K562 (cell line): ENCODE data around the gene SH2D3A. TPM values are rescaled to one million over a fixed set of nuclear protein-coding genes. Genes with fewer than 3 reads are reported as not detected.

Experiments used
- KDM5B ChIP-seq: fragments of 200-600 bp; sonication (generic); IDR thresholded peaks from 2 replicates; pipeline ENCODE4 v1.6.1; 2012; ENCODE audit warnings: low read depth, mild to moderate bottlenecking, moderate library complexity, low read length, control low read depth, inconsistent platforms; ENCODE audit not compliant: insufficient replicate concordance
- ZBTB26 ChIP-seq: fragments of 450-650 bp; formaldehyde crosslinking; IDR thresholded peaks from 2 replicates; pipeline ENCODE4 v1.4.0; 2022; ENCODE audit warnings: missing genetic modification characterization
- ZFX ChIP-seq: sonication (generic); formaldehyde crosslinking; IDR thresholded peaks from 2 replicates; pipeline ENCODE4 v1.8.0; 2022; ENCODE audit warnings: mild to moderate bottlenecking, missing genetic modification reagents, moderate library complexity
- polyA plus RNA-seq, 8 experiments: library from polyadenylated mRNA; depleted of rRNA in 4 of 8; stranded (reverse) in 5 of 8; unstranded in 3 of 8; fragments of >200 nt; fragmentation: Nextera tagmentation in 2 of 8; fragmentation: Illumina TruSeq in 1 of 8; extraction: Ambion mirVana in 2 of 8; extraction: Trizol in 1 of 8; gene quantifications; 2 replicates each; pipeline versions ENCODE4 v1.2.1 to v1.2.3, GENCODE V29; 2011 to 2014; ENCODE audit warnings: inconsistent platforms in 1 of 8, missing spikeins in 1 of 8
- total RNA-seq, 7 experiments: library from RNA; depleted of rRNA in 6 of 7; stranded (reverse); fragments of >200 nt in 6 of 7; fragmentation: Illumina TruSeq in 2 of 7; extraction: Trizol in 2 of 7; gene quantifications; 2 replicates each; pipeline versions ENCODE4 v1.2.1 to v1.2.3, GENCODE V29; 2011 to 2021; ENCODE audit warnings: low replicate concordance in 1 of 7
- TF ChIP-seq, protein P1 (sequence below): fragments of 250-450 bp; sonication (Bioruptor Pico); IDR thresholded peaks from 2 replicates; pipeline ENCODE4 v1.9.0; 2021; ENCODE audit warnings: mild to moderate bottlenecking, inconsistent platforms
- TF ChIP-seq, protein P2 (sequence below): fragments of 150-350 bp; IDR thresholded peaks from 2 replicates; pipeline ENCODE4 v1.6.1; 2014; ENCODE audit warnings: low read depth, mild to moderate bottlenecking, low read length, borderline replicate concordance

The SH2D3A gene
- total and polyA plus RNA-seq, 9 of the 15 experiments (the other 6 are each of a cell fraction or from before 2014, with no cell fraction given) = 0.75 to 26.3 (median 8.9) TPM

DNA sequence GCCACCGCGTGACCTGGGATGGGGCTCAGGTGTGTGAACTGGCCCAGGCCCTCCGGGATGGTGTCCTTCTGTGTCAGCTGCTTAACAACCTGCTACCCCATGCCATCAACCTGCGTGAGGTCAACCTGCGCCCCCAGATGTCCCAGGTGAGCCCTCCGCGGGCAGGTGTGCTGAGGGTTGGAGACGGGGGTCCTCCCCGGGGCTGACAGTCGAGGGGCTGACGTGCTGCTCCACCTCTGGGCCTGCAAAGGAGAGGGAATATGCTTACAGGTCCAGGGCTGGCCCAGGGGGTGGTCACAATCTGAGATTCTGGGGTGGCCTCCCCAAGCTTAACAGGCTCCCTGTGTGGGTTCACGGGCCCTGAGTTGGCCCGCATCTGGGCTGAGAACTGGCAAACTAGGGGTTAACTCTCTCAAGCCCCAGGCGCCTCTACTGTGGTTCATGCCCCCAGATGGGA is 5.7 kb upstream of the SH2D3A start (continued):
- TF ChIP-seq, protein P1, sequence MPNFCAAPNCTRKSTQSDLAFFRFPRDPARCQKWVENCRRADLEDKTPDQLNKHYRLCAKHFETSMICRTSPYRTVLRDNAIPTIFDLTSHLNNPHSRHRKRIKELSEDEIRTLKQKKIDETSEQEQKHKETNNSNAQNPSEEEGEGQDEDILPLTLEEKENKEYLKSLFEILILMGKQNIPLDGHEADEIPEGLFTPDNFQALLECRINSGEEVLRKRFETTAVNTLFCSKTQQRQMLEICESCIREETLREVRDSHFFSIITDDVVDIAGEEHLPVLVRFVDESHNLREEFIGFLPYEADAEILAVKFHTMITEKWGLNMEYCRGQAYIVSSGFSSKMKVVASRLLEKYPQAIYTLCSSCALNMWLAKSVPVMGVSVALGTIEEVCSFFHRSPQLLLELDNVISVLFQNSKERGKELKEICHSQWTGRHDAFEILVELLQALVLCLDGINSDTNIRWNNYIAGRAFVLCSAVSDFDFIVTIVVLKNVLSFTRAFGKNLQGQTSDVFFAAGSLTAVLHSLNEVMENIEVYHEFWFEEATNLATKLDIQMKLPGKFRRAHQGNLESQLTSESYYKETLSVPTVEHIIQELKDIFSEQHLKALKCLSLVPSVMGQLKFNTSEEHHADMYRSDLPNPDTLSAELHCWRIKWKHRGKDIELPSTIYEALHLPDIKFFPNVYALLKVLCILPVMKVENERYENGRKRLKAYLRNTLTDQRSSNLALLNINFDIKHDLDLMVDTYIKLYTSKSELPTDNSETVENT (CRISPR knock-in tag) = 0 out of 2 replicates have a peak, but pooled peaks have one; percentile 51
- TF ChIP-seq, protein P2, sequence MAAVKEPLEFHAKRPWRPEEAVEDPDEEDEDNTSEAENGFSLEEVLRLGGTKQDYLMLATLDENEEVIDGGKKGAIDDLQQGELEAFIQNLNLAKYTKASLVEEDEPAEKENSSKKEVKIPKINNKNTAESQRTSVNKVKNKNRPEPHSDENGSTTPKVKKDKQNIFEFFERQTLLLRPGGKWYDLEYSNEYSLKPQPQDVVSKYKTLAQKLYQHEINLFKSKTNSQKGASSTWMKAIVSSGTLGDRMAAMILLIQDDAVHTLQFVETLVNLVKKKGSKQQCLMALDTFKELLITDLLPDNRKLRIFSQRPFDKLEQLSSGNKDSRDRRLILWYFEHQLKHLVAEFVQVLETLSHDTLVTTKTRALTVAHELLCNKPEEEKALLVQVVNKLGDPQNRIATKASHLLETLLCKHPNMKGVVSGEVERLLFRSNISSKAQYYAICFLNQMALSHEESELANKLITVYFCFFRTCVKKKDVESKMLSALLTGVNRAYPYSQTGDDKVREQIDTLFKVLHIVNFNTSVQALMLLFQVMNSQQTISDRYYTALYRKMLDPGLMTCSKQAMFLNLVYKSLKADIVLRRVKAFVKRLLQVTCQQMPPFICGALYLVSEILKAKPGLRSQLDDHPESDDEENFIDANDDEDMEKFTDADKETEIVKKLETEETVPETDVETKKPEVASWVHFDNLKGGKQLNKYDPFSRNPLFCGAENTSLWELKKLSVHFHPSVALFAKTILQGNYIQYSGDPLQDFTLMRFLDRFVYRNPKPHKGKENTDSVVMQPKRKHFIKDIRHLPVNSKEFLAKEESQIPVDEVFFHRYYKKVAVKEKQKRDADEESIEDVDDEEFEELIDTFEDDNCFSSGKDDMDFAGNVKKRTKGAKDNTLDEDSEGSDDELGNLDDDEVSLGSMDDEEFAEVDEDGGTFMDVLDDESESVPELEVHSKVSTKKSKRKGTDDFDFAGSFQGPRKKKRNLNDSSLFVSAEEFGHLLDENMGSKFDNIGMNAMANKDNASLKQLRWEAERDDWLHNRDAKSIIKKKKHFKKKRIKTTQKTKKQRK = no peak
- peak; percentile 24 for TF ChIP-seq KDM5B
- no peak for TF ChIP-seq ZBTB26 (CRISPR knock-in tag)
- TF ChIP-seq ZFX (CRISPR knock-in tag) = peak; percentile 43; the same call in 1 of the 2 replicates
- TF ChIP-seq, all 486 proteins: peak for 9
